CD4-positive, CD25-positive, alpha-beta regulatory T cell (primary cell): ENCODE data around the gene DDX3Y. TPM values are rescaled to one million over a fixed set of nuclear protein-coding genes. Genes with fewer than 3 reads are reported as not detected.

Experiments used
- ATAC-seq, 2 donors: fragments of 150-1000 bp; cut with Tn5 transposase; one replicate each; pipeline ENCODE4 v1.10.0; 2021; ENCODE audit warnings: low read depth in 2 of 2, moderate number of reproducible peaks in 2 of 2, moderate library complexity in 1 of 2
- DNase-seq, 3 donors: peaks; one replicate each; pipeline versions ENCODE4 v3.0.0 to v3.0.0-alpha.2; 2012 to 2022; ENCODE audit warnings: mixed read lengths in 1 of 3
- H3K27ac ChIP-seq: one replicate; pipeline ENCODE4 v1.7.0; 2013; ENCODE audit warnings: mild to moderate bottlenecking, low read length; ENCODE audit not compliant: insufficient read depth, poor library complexity, severe bottlenecking
- H3K27me3 ChIP-seq: one replicate; pipeline ENCODE4 v1.7.0; 2013; ENCODE audit warnings: low read length; ENCODE audit not compliant: control insufficient read depth, insufficient read depth
- H3K36me3 ChIP-seq: one replicate; pipeline ENCODE4 v1.7.0; 2013; ENCODE audit warnings: mild to moderate bottlenecking, low read length, moderate library complexity; ENCODE audit not compliant: control insufficient read depth, insufficient read depth
- H3K4me1 ChIP-seq: 2 replicates; pipeline ENCODE4 v1.7.0; 2013; ENCODE audit warnings: mild to moderate bottlenecking, low read length; ENCODE audit not compliant: insufficient read depth, control insufficient read depth, poor library complexity, severe bottlenecking
- H3K4me3 ChIP-seq: one replicate; pipeline ENCODE4 v1.7.0; 2013; ENCODE audit warnings: low read depth, mild to moderate bottlenecking, low read length, moderate library complexity
- H3K9me3 ChIP-seq, 2 experiments: 1 replicate in 1 of 2; 2 replicates in 1 of 2; pipeline ENCODE4 v1.7.0; 2013; ENCODE audit warnings: low read length in 2 of 2, mild to moderate bottlenecking in 1 of 2, moderate library complexity in 1 of 2; ENCODE audit not compliant: control insufficient read depth in 2 of 2
- H3K27ac Mint-ChIP-seq, 3 donors: one replicate each; pipeline ENCODE4 v1.8.0; 2020 to 2022; ENCODE audit warnings: mild to moderate bottlenecking in 3 of 3, mixed read lengths in 3 of 3, moderate library complexity in 2 of 3
- H3K27me3 Mint-ChIP-seq: one replicate; pipeline ENCODE4 v1.8.0; 2022; ENCODE audit warnings: mild to moderate bottlenecking, mixed read lengths
- H3K36me3 Mint-ChIP-seq: one replicate; pipeline ENCODE4 v1.8.0; 2020; ENCODE audit warnings: mixed read lengths
- H3K4me1 Mint-ChIP-seq, 4 donors: one replicate each; pipeline ENCODE4 v1.8.0; 2020 to 2022; ENCODE audit warnings: mixed read lengths in 4 of 4, mild to moderate bottlenecking in 1 of 4
- H3K4me3 Mint-ChIP-seq, 4 donors: one replicate each; pipeline ENCODE4 v1.8.0; 2020 to 2022; ENCODE audit warnings: mild to moderate bottlenecking in 4 of 4, mixed read lengths in 4 of 4, moderate library complexity in 3 of 4
- H3K9me3 Mint-ChIP-seq, 7 donors: one replicate each; pipeline ENCODE4 v1.8.0; 2020 to 2022; ENCODE audit warnings: mixed read lengths in 7 of 7, mild to moderate bottlenecking in 3 of 7, moderate library complexity in 2 of 7
- polyA plus RNA-seq, 4 donors: library from polyadenylated mRNA; unstranded; fragments of 300-500 nt; fragmentation: Illumina TruSeq; gene quantifications; one replicate each; pipeline ENCODE4 v1.2.3, GENCODE V29; 2021
- total RNA-seq: library from RNA; stranded (reverse); gene quantifications from one replicate; pipeline ENCODE4 v1.2.3, GENCODE V29; 2022

Gene DDX3Y
- total and polyA plus RNA-seq, 5 donors from 2014 or later: 0.37 to 39.7 TPM; not detected in 3

DNA sequence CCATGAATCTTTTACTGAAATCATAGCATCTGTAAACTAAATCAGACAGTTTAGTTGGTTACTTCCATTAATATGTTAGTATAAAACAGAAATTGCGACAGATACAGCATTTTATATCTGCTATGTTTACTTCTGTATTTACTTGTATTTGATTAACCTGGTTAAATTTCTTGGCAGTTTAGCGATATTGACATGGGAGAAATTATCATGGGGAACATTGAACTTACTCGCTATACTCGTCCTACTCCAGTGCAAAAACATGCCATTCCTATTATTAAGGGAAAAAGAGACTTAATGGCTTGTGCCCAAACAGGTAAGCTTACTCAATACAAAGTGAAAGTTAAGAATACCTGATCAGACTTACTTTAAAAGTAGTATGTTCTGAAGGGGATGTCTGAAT lies 8.9 kb downstream of the DDX3Y start:
- H3K4me1 Mint-ChIP-seq: peaks cover 0 to 22% (median 6%) of the 10 kb centered on the region in 4 donors
- peaks cover 73% of the 10 kb centered on the region for H3K36me3 ChIP-seq
- H3K27me3 ChIP-seq: no peaks in the 10 kb centered on the region
- H3K4me3 ChIP-seq: no peak overlapping the region
- no peaks in the 10 kb centered on the region for H3K9me3 Mint-ChIP-seq
- no peaks in the 10 kb centered on the region for H3K9me3 ChIP-seq
- DNase-seq (no peak), ATAC-seq (no peak)
- H3K27ac Mint-ChIP-seq: no peak overlapping the region
- no peak overlapping the region for H3K27ac ChIP-seq
- no peak overlapping the region for H3K4me3 Mint-ChIP-seq
- H3K4me1 ChIP-seq: peaks cover 4% of the 10 kb centered on the region
- H3K36me3 Mint-ChIP-seq: no peaks in the 10 kb centered on the region
- no peaks in the 10 kb centered on the region for H3K27me3 Mint-ChIP-seq

- H3K4me3 Mint-ChIP-seq: no peak overlapping the region
- peaks cover 0 to 6% (median 0%) of the 10 kb centered on the region in 4 donors for H3K4me1 Mint-ChIP-seq
These were observed 23.4 kb downstream of the DDX3Y start for GRCh38 chrY:12928043-12928442.

GRCh38 chrY:12941725-12942687 lies 37.3 kb downstream of the DDX3Y start:
- no peaks in the 10 kb centered on the region for H3K27me3 ChIP-seq
- H3K4me3 Mint-ChIP-seq: no peak overlapping the region
- no peak for ATAC-seq
- no peaks in the 10 kb centered on the region for H3K36me3 Mint-ChIP-seq
- no peak overlapping the region for H3K4me3 ChIP-seq
- no peaks in the 10 kb centered on the region for H3K36me3 ChIP-seq
- H3K27ac ChIP-seq: no peak overlapping the region
- H3K9me3 ChIP-seq: no peaks in the 10 kb centered on the region
- H3K27ac Mint-ChIP-seq: no peak overlapping the region
- H3K27me3 Mint-ChIP-seq: peaks cover 5% of the 10 kb centered on the region
- H3K9me3 Mint-ChIP-seq: no peaks in the 10 kb centered on the region
- H3K4me1 ChIP-seq: no peaks in the 10 kb centered on the region
- no peak for DNase-seq
- no peaks in the 10 kb centered on the region for H3K4me1 Mint-ChIP-seq

More at GRCh38 chrY:12928043-12928442, 23.4 kb downstream of the DDX3Y start:
- no peak for ATAC-seq
- Mint-ChIP-seq H3K27ac (no peak overlapping the region), H3K27me3 (no peaks in the 10 kb centered on the region), H3K9me3 (no peaks in the 10 kb centered on the region), H3K36me3 (no peaks in the 10 kb centered on the region)
- H3K4me3 ChIP-seq: no peak overlapping the region
- H3K27me3 ChIP-seq: no peaks in the 10 kb centered on the region
- H3K27ac ChIP-seq: no peak overlapping the region
- no peak for DNase-seq
- H3K9me3 ChIP-seq: no peaks in the 10 kb centered on the region
- no peaks in the 10 kb centered on the region for H3K4me1 ChIP-seq
- no peaks in the 10 kb centered on the region for H3K36me3 ChIP-seq

Other genes starting within 250 kb of the DDX3Y start
- not detected for gene USP9Y, start 203.6 kb upstream of the DDX3Y start, total RNA-seq
- gene USP9Y, start 203.6 kb upstream of the DDX3Y start, polyA plus RNA-seq: 1 to 10 TPM in 1 of 4 donors, not detected in 3; 7.9 TPM